BJ (cell line): ENCODE measurements around the gene SNX7. TPM values are rescaled to one million over a fixed set of nuclear protein-coding genes. Genes with fewer than 3 reads are reported as not detected.

ENCODE experiments used
- CTCF ChIA-PET: fragments of 350-600 bp; formaldehyde crosslinking; extraction: SDS; loops from one replicate; lab custom pipeline; 2021; ENCODE audit warnings: antibody characterized with exemption, inconsistent platforms; lab: Yijun Ruan, JAX
- POLR2A ChIA-PET: fragments of 300-600 bp; sonication (Branson Sonifier 250); formaldehyde crosslinking; extraction: SDS; loops from one replicate; lab custom pipeline; 2021; ENCODE audit warnings: antibody characterized with exemption; lab: Charles Lee
- DNase-seq: peaks from one replicate; pipeline ENCODE4 v3.0.0-alpha.2; 2011; ENCODE audit warnings: low read depth
- H3K27me3 ChIP-seq: 2 replicates; pipeline ENCODE4 v1.6.0; 2011; ENCODE audit warnings: low read length; ENCODE audit not compliant: control insufficient read depth, insufficient read depth
- H3K36me3 ChIP-seq: 2 replicates; pipeline ENCODE4 v1.5.1; 2011; ENCODE audit warnings: low read length; ENCODE audit not compliant: control insufficient read depth, insufficient read depth
- H3K4me3 ChIP-seq: 2 replicates; pipeline ENCODE4 v1.5.1; 2011; ENCODE audit warnings: low read depth, mild to moderate bottlenecking, control low read depth, low read length
- CTCF ChIP-seq: IDR thresholded peaks from 2 replicates; pipeline ENCODE4 v1.5.1; 2011; ENCODE audit warnings: low read depth, mild to moderate bottlenecking, control low read depth, inconsistent platforms, low read length, moderate library complexity; ENCODE audit not compliant: insufficient read depth
- polyA plus RNA-seq: library from polyadenylated mRNA; depleted of rRNA; stranded (reverse); fragments of >200 nt; gene quantifications from 2 replicates; pipeline ENCODE4 v1.2.3, GENCODE V29; 2011

The SNX7 gene
- polyA plus RNA-seq, 1 experiment: 13.4 TPM

- TF ChIP-seq CTCF: peak; percentile 80
- H3K27me3 ChIP-seq: no peaks in the 10 kb centered on the region; the same call in 1 of the 2 replicates
- no peaks in the 10 kb centered on the region for H3K36me3 ChIP-seq
- DNase-seq: peak; percentile 26
- no peak overlapping the region for H3K4me3 ChIP-seq
- ChIA-PET CTCF (interaction anchor here (0.5 to 2.5 kb wide), 23 partner anchors 9 to 1955 kb away, joined by 3 to 12 read pairs (median 4); no protein-coding TSS in a partner anchor), POLR2A (no interaction called here)
Observed at GRCh38 chr1:98794196-98794886, 132.8 kb downstream of the SNX7 start.

DNA sequence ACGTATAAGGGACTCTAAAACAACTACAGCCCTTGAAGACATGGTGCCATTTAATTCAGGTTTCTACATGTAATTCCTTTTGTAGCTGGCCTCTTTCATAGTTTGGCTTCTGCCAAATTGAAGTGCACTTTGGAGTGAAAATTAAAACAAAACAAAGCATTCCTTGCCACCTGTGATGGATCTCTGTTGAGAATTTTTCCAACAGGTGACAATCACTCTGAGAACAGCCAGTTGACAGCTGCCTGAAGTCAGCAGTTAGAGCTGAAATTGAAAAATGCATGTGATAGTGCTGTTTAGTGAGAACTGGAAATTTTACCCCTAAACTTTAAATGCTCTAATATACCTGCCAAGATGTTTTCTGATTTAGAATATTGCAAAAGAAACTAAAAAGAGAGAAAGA, 134.5 kb downstream of the SNX7 start:
- H3K27me3 ChIP-seq: no peaks in the 10 kb centered on the region; the same call in 1 of the 2 replicates
- no peak for DNase-seq
- no peak for TF ChIP-seq CTCF
- no peak overlapping the region for H3K4me3 ChIP-seq
- ChIA-PET POLR2A (no interaction called here), CTCF (interaction anchor here (1.3 kb wide), 1 partner anchor 11 kb away, joined by 3 read pairs; no protein-coding TSS in a partner anchor)
- H3K36me3 ChIP-seq: no peaks in the 10 kb centered on the region

DNA sequence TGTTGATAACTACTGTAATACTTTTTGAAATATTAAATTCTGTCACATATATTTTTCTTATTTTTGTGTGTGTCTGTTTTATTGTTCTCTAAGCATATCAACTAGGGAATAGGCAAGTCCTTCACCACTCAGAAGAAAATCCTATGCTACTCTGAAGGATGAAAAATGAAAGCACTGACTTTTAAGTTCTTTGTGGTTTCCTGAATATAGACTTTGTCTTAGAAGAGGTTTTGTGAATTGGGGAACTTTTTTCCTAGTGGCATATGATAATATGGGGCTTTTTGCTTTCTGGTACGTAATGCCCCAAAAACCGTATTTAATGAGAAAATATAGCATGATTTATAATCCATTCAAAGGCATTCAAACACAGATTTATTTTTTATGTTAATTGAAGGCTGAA, 136.0 kb downstream of the SNX7 start:
- no peak for TF ChIP-seq CTCF
- ChIA-PET CTCF (interaction anchor here (1.0 kb wide), 1 partner anchor 151 kb away, joined by 5 read pairs; no protein-coding TSS in a partner anchor), POLR2A (no interaction called here)
- Histone ChIP-seq H3K27me3 (no peaks in the 10 kb centered on the region; the same call in 1 of the 2 replicates), H3K36me3 (no peaks in the 10 kb centered on the region), H3K4me3 (no peak overlapping the region)
- DNase-seq: no peak
